ENCODE data around the gene ANXA11.

DNA sequence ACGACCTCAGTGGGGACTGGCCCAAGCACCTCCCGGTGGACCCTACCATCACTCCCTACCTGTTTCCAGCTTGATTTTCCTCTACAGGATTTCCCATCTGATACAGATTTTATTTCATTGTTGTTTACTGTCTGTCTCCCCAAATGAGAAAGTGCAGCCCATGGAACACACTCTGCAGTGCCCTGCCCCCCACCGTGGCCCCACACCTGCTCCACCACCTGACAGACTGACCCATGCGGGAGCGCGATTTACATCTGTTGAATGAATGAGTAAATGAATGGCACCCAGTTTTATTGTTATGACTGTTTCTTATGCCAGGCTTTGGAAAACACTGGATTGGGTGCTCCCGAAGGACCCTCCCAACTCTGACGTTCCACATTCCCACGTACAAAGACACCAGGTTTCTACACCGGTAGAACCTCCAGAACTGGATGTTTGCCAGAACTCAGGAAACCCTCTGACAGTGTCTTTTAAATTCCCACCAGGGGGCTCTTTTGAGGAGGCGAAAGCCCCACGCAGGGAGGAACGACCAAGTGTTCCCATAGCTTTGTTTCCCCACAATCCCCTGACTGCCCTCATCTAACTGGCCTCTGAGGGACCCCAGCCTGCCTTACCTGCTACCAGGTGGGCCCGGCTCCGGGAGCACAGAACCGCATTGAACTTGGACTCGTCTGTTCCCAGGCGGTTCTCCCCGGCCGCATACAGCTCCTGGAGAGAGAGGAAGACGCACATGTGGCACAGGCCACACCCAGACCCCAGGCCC is 43.8 kb downstream of the ANXA11 start:
- TF ChIP-seq, protein P1, sequence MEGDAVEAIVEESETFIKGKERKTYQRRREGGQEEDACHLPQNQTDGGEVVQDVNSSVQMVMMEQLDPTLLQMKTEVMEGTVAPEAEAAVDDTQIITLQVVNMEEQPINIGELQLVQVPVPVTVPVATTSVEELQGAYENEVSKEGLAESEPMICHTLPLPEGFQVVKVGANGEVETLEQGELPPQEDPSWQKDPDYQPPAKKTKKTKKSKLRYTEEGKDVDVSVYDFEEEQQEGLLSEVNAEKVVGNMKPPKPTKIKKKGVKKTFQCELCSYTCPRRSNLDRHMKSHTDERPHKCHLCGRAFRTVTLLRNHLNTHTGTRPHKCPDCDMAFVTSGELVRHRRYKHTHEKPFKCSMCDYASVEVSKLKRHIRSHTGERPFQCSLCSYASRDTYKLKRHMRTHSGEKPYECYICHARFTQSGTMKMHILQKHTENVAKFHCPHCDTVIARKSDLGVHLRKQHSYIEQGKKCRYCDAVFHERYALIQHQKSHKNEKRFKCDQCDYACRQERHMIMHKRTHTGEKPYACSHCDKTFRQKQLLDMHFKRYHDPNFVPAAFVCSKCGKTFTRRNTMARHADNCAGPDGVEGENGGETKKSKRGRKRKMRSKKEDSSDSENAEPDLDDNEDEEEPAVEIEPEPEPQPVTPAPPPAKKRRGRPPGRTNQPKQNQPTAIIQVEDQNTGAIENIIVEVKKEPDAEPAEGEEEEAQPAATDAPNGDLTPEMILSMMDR (IDR thresholded peaks at IDR 0.05) = no peak
- no peak for TF ChIP-seq POLR2AphosphoS5 (IDR thresholded peaks at IDR 0.05)
- no peak for TF ChIP-seq POLR2A (IDR thresholded peaks at IDR 0.05)
- TF ChIP-seq EP300 (IDR thresholded peaks at IDR 0.05) = no peak

All from stomach (tissue), 4 donors.